Muscle of back (tissue), 11 donors: Measurements from ENCODE around the gene SPSB4. TPM values are rescaled to one million over a fixed set of nuclear protein-coding genes. Genes with fewer than 3 reads are reported as not detected.

Experiments used
- DNase-seq, 3 donors: peaks; one replicate each; pipeline versions ENCODE4 v3.0.0 to v3.0.0-alpha.2; 2013
- polyA plus RNA-seq, 10 donors: library from polyadenylated mRNA; unstranded; fragments of 120-200 nt; gene quantifications; one replicate each; pipeline ENCODE4 v1.2.1, GENCODE V29; 2013; ENCODE audit not compliant: insufficient read length in 10 of 10

SPSB4 gene
- polyA plus RNA-seq, 10 donors = 18.0 to 26.1 (median 23.1) TPM

GRCh38 chr3:141051443-141052200 is 475 bp downstream of the SPSB4 start:
- peak in 2 of 3 donors; percentile 75 to 90 for DNase-seq

- peak in 2 of 3 donors; percentile 85 to 92 for DNase-seq
These were observed 1.3 kb downstream of the SPSB4 start for GRCh38 chr3:141052201-141053069.

- no peak for DNase-seq
These were observed 4.0 kb downstream of the SPSB4 start for GRCh38 chr3:141055136-141055535.

- no peak for DNase-seq
These were observed 4.6 kb downstream of the SPSB4 start for GRCh38 chr3:141055536-141056445.

GRCh38 chr3:141056751-141057171 is 5.6 kb downstream of the SPSB4 start:
- DNase-seq = peak in 1 of 3 donors; percentile 49

GRCh38 chr3:141057436-141057835 is 6.3 kb downstream of the SPSB4 start:
- DNase-seq = no peak

- no peak for DNase-seq
These were observed 7.0 kb downstream of the SPSB4 start for GRCh38 chr3:141057946-141058800.

GRCh38 chr3:141058996-141059395 is 7.8 kb downstream of the SPSB4 start:
- DNase-seq = no peak

GRCh38 chr3:141059816-141060215 is 8.7 kb downstream of the SPSB4 start:
- no peak for DNase-seq

- no peak for DNase-seq
These were observed 9.2 kb downstream of the SPSB4 start for GRCh38 chr3:141060327-141060726.

GRCh38 chr3:141063831-141064230 is 12.7 kb downstream of the SPSB4 start:
- peak in 1 of 3 donors; percentile 43 for DNase-seq

GRCh38 chr3:141064255-141064926 is 13.2 kb downstream of the SPSB4 start:
- peak in 2 of 3 donors; percentile 61 to 79 for DNase-seq

GRCh38 chr3:141065258-141065657 is 14.1 kb downstream of the SPSB4 start:
- no peak for DNase-seq

- DNase-seq = no peak
These were observed 15.0 kb downstream of the SPSB4 start for GRCh38 chr3:141065841-141066805.

GRCh38 chr3:141067206-141067974 is 16.2 kb downstream of the SPSB4 start:
- no peak for DNase-seq

- no peak for DNase-seq
These were observed 19.1 kb downstream of the SPSB4 start for GRCh38 chr3:141070229-141070628.

- no peak for DNase-seq
These were observed 19.7 kb downstream of the SPSB4 start for GRCh38 chr3:141070727-141071357.
